ENCODE measurements around the gene DHX36.

DNA sequence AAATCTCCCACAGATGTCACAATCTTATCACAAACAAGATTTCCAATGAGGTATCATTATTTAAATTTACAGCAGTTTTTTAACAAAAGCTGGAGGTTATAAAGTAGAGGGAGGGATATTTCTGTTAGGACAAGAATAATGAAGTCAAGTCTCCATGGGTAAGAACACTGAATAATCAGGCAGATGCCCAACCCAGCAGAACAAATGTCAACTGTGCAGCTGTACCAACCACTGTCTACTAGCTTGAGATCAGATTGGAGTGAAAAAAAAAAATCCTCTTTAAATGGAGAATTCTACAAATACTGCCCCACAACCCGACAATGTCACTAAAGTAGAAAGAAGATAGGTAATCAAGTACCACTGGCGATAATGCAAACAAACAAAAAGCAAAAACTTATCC, 30.3 kb downstream of the DHX36 start:
- no peak for TF ChIP-seq POLR2A (IDR thresholded peaks at IDR 0.05)
- no peak for TF ChIP-seq CTCF (IDR thresholded peaks at IDR 0.05)
- TF ChIP-seq POLR2AphosphoS5 (IDR thresholded peaks at IDR 0.05; ENCODE audit: insufficient read depth in 1 of 2, low read depth in 1 of 2), result no peak

Data from vagina (tissue), 2 donors.